ENCODE data around the gene PRKCH.

The PRKCH gene

DNA sequence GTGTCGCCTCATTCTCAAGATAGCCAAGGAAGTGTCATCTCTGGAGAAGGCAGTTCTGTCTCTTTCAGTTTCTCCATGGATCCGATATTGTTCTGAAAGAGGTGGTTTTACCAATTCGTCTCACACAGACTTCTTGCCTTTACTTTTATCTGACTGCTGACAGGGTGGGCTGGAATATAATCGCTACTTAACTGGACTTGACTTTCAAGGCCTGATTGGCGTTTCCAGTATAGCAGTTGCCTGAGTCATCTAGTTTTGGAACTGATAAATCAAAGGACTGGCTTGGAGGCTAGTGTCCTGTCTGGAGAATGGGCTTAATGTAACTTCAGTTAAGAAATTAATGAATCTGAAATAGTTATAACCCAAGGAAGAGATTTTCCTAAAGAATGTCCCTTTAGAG lies 21.6 kb downstream of the PRKCH start:
- Histone ChIP-seq H4K5ac (ENCODE audit: low read length) (no peak overlapping the region), H3K79me1 (ENCODE audit: low read length) (no peaks in the 10 kb centered on the region), H3K36me3 (ENCODE audit: control insufficient read depth, insufficient read depth, low read length) (no peaks in the 10 kb centered on the region), H3K18ac (ENCODE audit: low read length) (no peak overlapping the region), H4K8ac (ENCODE audit: low read depth, low read length) (no peak overlapping the region), H3K4me1 (ENCODE audit: control insufficient read depth, low read depth, low read length) (no peaks in the 10 kb centered on the region), H3K79me2 (ENCODE audit: control insufficient read depth, insufficient read depth, low read length) (no peaks in the 10 kb centered on the region), H3K4ac (ENCODE audit: low read depth, low read length) (no peak overlapping the region), H3K23ac (ENCODE audit: low read length) (no peak overlapping the region), H2BK5ac (ENCODE audit: low read length) (no peak overlapping the region), H3K9ac (ENCODE audit: low read length) (no peak overlapping the region), H3K27ac (ENCODE audit: low read depth, low read length) (no peak overlapping the region), H2BK120ac (ENCODE audit: low read depth, low read length) (no peak overlapping the region), H3K4me2 (ENCODE audit: low read length) (no peak overlapping the region), H2AK5ac (ENCODE audit: low read length) (no peak overlapping the region), H3K27me3 (ENCODE audit: insufficient read depth, low read length, poor library complexity) (no peaks in the 10 kb centered on the region), H2BK15ac (replicated peaks; ENCODE audit: low read depth) (no peak overlapping the region), H3K4me3 (ENCODE audit: low read length) (no peak overlapping the region), H3K56ac (ENCODE audit: low read length) (no peak overlapping the region)
- WGBS (ENCODE audit: extremely low coverage, insufficient coverage, low lambda C conversion rate) = no CpG with 5 or more reads among the region's 5 CpGs
- DNase-seq = no peak

DNA sequence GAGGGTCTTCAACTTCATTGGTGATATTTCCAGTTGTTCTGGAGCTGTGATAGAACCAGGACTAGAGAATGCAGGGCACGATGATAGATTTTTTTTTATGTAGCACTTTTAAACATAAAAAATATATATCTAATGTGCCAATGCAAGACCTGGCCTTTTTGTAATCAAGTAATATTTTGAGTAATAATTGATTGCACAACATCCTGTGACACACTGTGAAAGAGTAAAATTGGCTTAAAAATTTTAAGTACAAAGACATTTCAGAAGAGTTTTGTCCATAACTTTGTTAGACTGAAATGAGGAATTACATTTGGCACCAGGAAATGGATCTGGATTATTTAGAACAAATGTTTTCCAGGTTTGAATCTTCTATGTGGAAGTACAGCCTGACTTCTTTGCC lies 22.1 kb downstream of the PRKCH start:
- Histone ChIP-seq H3K36me3 (ENCODE audit: control insufficient read depth, insufficient read depth, low read length) (no peaks in the 10 kb centered on the region), H4K8ac (ENCODE audit: low read depth, low read length) (no peak overlapping the region), H2BK5ac (ENCODE audit: low read length) (no peak overlapping the region), H3K9ac (ENCODE audit: low read length) (no peak overlapping the region), H3K79me2 (ENCODE audit: control insufficient read depth, insufficient read depth, low read length) (no peaks in the 10 kb centered on the region), H2BK120ac (ENCODE audit: low read depth, low read length) (no peak overlapping the region), H3K56ac (ENCODE audit: low read length) (no peak overlapping the region), H4K5ac (ENCODE audit: low read length) (no peak overlapping the region), H3K79me1 (ENCODE audit: low read length) (no peaks in the 10 kb centered on the region), H3K4ac (ENCODE audit: low read depth, low read length) (no peak overlapping the region), H3K23ac (ENCODE audit: low read length) (no peak overlapping the region), H3K4me1 (ENCODE audit: control insufficient read depth, low read depth, low read length) (no peaks in the 10 kb centered on the region), H3K18ac (ENCODE audit: low read length) (no peak overlapping the region), H3K4me3 (ENCODE audit: low read length) (no peak overlapping the region), H2BK15ac (replicated peaks; ENCODE audit: low read depth) (no peak overlapping the region), H3K4me2 (ENCODE audit: low read length) (no peak overlapping the region), H3K27me3 (ENCODE audit: insufficient read depth, low read length, poor library complexity) (no peaks in the 10 kb centered on the region), H2AK5ac (ENCODE audit: low read length) (no peak overlapping the region), H3K27ac (ENCODE audit: low read depth, low read length) (no peak overlapping the region)
- WGBS (ENCODE audit: extremely low coverage, insufficient coverage, low lambda C conversion rate) = no CpG with 5 or more reads among the region's 1 CpG
- DNase-seq = no peak

DNA sequence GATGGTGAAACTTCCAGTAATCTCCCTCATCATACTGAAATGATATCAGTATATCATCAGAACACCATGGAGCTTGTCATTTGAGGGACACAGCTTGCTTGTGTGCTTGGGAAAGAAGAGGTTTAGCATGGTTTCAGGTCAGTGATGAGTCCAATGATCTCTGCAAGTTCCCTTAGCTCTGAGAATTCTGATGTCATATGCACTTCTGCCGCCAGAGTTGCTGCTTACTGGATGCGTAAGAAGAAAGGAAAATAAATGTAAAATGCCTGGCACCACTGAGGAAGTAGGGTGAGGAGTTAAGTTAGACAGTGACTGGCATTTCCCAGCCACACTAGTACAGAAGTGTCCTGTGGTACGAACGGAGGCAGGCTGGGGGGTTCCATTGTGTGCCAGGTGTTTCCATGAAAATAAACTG lies 22.6 kb downstream of the PRKCH start:
- no peak overlapping the region for H3K18ac ChIP-seq (ENCODE audit: low read length)
- no peak overlapping the region for H3K9ac ChIP-seq (ENCODE audit: low read length)
- no peak overlapping the region for H2AK5ac ChIP-seq (ENCODE audit: low read length)
- no peak overlapping the region for H2BK5ac ChIP-seq (ENCODE audit: low read length)
- no peak overlapping the region for H3K23ac ChIP-seq (ENCODE audit: low read length)
- no peak for DNase-seq
- H3K27ac ChIP-seq (ENCODE audit: low read depth, low read length) = no peak overlapping the region
- H3K4me1 ChIP-seq (ENCODE audit: control insufficient read depth, low read depth, low read length) = no peaks in the 10 kb centered on the region
- H3K4me3 ChIP-seq (ENCODE audit: low read length) = no peak overlapping the region
- H4K5ac ChIP-seq (ENCODE audit: low read length) = no peak overlapping the region
- H2BK15ac ChIP-seq (replicated peaks; ENCODE audit: low read depth) = no peak overlapping the region
- no peaks in the 10 kb centered on the region for H3K79me1 ChIP-seq (ENCODE audit: low read length)
- H3K4me2 ChIP-seq (ENCODE audit: low read length) = no peak overlapping the region
- H4K8ac ChIP-seq (ENCODE audit: low read depth, low read length) = no peak overlapping the region
- H3K36me3 ChIP-seq (ENCODE audit: control insufficient read depth, insufficient read depth, low read length) = no peaks in the 10 kb centered on the region
- H3K27me3 ChIP-seq (ENCODE audit: insufficient read depth, low read length, poor library complexity) = no peaks in the 10 kb centered on the region
- WGBS (ENCODE audit: extremely low coverage, insufficient coverage, low lambda C conversion rate) = no CpG with 5 or more reads among the region's 4 CpGs
- H3K79me2 ChIP-seq (ENCODE audit: control insufficient read depth, insufficient read depth, low read length) = no peaks in the 10 kb centered on the region
- no peak overlapping the region for H2BK120ac ChIP-seq (ENCODE audit: low read depth, low read length)
- H3K4ac ChIP-seq (ENCODE audit: low read depth, low read length) = no peak overlapping the region
- H3K56ac ChIP-seq (ENCODE audit: low read length) = no peak overlapping the region

DNA sequence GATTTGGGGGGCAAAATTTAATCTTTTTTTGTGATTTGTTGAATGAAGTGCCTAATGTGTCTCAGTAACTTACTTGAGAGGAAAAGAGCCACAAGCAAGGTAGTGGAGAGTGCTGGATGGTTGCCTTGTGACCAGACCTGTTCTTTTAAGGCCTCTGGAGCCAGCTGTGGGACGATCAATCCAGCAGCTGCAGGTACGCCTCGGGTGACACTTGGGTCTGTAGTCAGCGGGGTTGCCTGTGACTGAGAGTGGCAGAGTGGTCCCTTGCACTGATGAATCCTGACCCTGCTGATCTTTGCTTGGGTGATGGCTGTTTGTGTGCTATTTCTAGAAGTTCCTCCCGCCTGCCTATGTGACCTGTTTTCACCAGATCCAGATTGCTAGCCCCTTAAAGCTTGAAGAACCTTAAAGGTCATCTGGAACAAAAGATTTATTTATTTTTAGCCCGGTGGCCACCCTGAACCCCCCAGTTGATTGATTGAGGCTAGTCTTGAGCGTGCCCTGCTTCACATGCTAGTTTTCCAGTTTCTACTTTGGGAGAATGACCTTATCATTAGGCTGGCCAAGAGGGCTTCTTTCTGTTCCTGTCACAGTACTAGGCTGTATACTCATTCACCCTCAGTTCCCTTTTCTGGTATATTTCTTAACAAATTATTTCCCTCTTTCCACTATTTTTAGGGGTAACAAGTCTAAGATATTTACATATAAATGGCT lies 23.2 kb downstream of the PRKCH start:
- no peak overlapping the region for H2BK15ac ChIP-seq (replicated peaks; ENCODE audit: low read depth)
- no peaks in the 10 kb centered on the region for H3K27me3 ChIP-seq (ENCODE audit: insufficient read depth, low read length, poor library complexity)
- no peak overlapping the region for H2AK5ac ChIP-seq (ENCODE audit: low read length)
- no CpG with 5 or more reads among the region's 7 CpGs for WGBS (ENCODE audit: extremely low coverage, insufficient coverage, low lambda C conversion rate)
- no peaks in the 10 kb centered on the region for H3K36me3 ChIP-seq (ENCODE audit: control insufficient read depth, insufficient read depth, low read length)
- no peaks in the 10 kb centered on the region for H3K79me1 ChIP-seq (ENCODE audit: low read length)
- no peak for DNase-seq
- no peaks in the 10 kb centered on the region for H3K4me1 ChIP-seq (ENCODE audit: control insufficient read depth, low read depth, low read length)
- no peak overlapping the region for H2BK5ac ChIP-seq (ENCODE audit: low read length)
- no peak overlapping the region for H4K8ac ChIP-seq (ENCODE audit: low read depth, low read length)
- H4K5ac ChIP-seq (ENCODE audit: low read length) = no peak overlapping the region
- no peak overlapping the region for H3K4me3 ChIP-seq (ENCODE audit: low read length)
- no peaks in the 10 kb centered on the region for H3K79me2 ChIP-seq (ENCODE audit: control insufficient read depth, insufficient read depth, low read length)
- H3K4ac ChIP-seq (ENCODE audit: low read depth, low read length) = no peak overlapping the region
- H3K4me2 ChIP-seq (ENCODE audit: low read length) = no peak overlapping the region
- no peak overlapping the region for H3K23ac ChIP-seq (ENCODE audit: low read length)
- H3K27ac ChIP-seq (ENCODE audit: low read depth, low read length) = no peak overlapping the region
- H3K56ac ChIP-seq (ENCODE audit: low read length) = no peak overlapping the region
- no peak overlapping the region for H3K9ac ChIP-seq (ENCODE audit: low read length)
- H3K18ac ChIP-seq (ENCODE audit: low read length) = no peak overlapping the region
- no peak overlapping the region for H2BK120ac ChIP-seq (ENCODE audit: low read depth, low read length)

DNA sequence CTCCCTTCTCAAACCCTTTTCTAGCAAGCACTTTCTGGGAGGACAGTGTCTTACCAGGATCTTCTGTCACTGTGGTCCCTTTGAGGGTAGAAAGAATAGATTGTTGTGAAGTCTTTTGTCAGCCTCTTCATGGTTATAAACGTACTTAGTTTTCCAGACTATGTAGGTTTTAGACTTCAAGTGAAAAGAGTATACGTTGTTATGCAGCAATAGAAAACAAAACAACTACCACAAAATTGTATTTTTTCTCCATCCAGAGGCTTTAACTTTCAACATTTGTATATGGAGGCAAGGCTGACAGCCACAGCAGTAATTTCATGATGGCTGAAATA lies 23.7 kb downstream of the PRKCH start:
- no CpG with 5 or more reads among the region's 2 CpGs for WGBS (ENCODE audit: extremely low coverage, insufficient coverage, low lambda C conversion rate)
- H2BK15ac ChIP-seq (replicated peaks; ENCODE audit: low read depth) = no peak overlapping the region
- no peak overlapping the region for H2AK5ac ChIP-seq (ENCODE audit: low read length)
- no peak overlapping the region for H4K5ac ChIP-seq (ENCODE audit: low read length)
- no peak overlapping the region for H3K9ac ChIP-seq (ENCODE audit: low read length)
- H3K23ac ChIP-seq (ENCODE audit: low read length) = no peak overlapping the region
- no peak overlapping the region for H3K27ac ChIP-seq (ENCODE audit: low read depth, low read length)
- no peak for DNase-seq
- no peaks in the 10 kb centered on the region for H3K79me2 ChIP-seq (ENCODE audit: control insufficient read depth, insufficient read depth, low read length)
- no peak overlapping the region for H3K18ac ChIP-seq (ENCODE audit: low read length)
- H4K8ac ChIP-seq (ENCODE audit: low read depth, low read length) = no peak overlapping the region
- H3K36me3 ChIP-seq (ENCODE audit: control insufficient read depth, insufficient read depth, low read length) = no peaks in the 10 kb centered on the region
- H3K4me2 ChIP-seq (ENCODE audit: low read length) = no peak overlapping the region
- no peaks in the 10 kb centered on the region for H3K27me3 ChIP-seq (ENCODE audit: insufficient read depth, low read length, poor library complexity)
- no peak overlapping the region for H3K4me3 ChIP-seq (ENCODE audit: low read length)
- H3K4me1 ChIP-seq (ENCODE audit: control insufficient read depth, low read depth, low read length) = no peaks in the 10 kb centered on the region
- H3K56ac ChIP-seq (ENCODE audit: low read length) = no peak overlapping the region
- H3K4ac ChIP-seq (ENCODE audit: low read depth, low read length) = no peak overlapping the region
- H2BK120ac ChIP-seq (ENCODE audit: low read depth, low read length) = no peak overlapping the region
- H3K79me1 ChIP-seq (ENCODE audit: low read length) = no peaks in the 10 kb centered on the region
- no peak overlapping the region for H2BK5ac ChIP-seq (ENCODE audit: low read length)

DNA sequence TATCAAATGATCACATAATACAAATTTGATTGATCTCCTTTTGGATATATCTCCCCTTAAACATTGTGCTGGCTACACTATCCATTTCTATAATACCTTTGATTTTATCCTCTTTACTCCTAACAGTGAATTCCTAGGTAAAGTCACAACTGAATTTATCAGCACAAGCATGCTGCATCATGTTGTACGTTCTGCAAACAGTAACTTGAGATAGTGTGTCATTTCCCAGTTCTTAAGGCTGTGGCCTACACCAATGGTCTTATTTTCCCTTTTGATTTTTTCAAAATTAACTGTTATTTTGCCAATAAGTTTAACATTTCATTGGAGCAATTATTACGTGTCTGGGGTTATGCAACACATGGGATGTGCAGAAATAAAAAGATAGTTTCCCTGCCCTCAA lies 24.8 kb downstream of the PRKCH start:
- no peak overlapping the region for H4K8ac ChIP-seq (ENCODE audit: low read depth, low read length)
- H3K4me3 ChIP-seq (ENCODE audit: low read length) = no peak overlapping the region
- H3K4me2 ChIP-seq (ENCODE audit: low read length) = no peak overlapping the region
- H3K27me3 ChIP-seq (ENCODE audit: insufficient read depth, low read length, poor library complexity) = no peaks in the 10 kb centered on the region
- H3K4me1 ChIP-seq (ENCODE audit: control insufficient read depth, low read depth, low read length) = no peaks in the 10 kb centered on the region
- no peak overlapping the region for H2BK120ac ChIP-seq (ENCODE audit: low read depth, low read length)
- no peak overlapping the region for H2AK5ac ChIP-seq (ENCODE audit: low read length)
- H3K4ac ChIP-seq (ENCODE audit: low read depth, low read length) = no peak overlapping the region
- no peak overlapping the region for H2BK5ac ChIP-seq (ENCODE audit: low read length)
- H3K18ac ChIP-seq (ENCODE audit: low read length) = no peak overlapping the region
- H3K56ac ChIP-seq (ENCODE audit: low read length) = no peak overlapping the region
- H4K5ac ChIP-seq (ENCODE audit: low read length) = no peak overlapping the region
- no peaks in the 10 kb centered on the region for H3K79me2 ChIP-seq (ENCODE audit: control insufficient read depth, insufficient read depth, low read length)
- no CpG with 5 or more reads among the region's 2 CpGs for WGBS (ENCODE audit: extremely low coverage, insufficient coverage, low lambda C conversion rate)
- H3K23ac ChIP-seq (ENCODE audit: low read length) = no peak overlapping the region
- no peak overlapping the region for H3K9ac ChIP-seq (ENCODE audit: low read length)
- no peak overlapping the region for H2BK15ac ChIP-seq (replicated peaks; ENCODE audit: low read depth)
- DNase-seq = no peak
- no peak overlapping the region for H3K27ac ChIP-seq (ENCODE audit: low read depth, low read length)
- no peaks in the 10 kb centered on the region for H3K79me1 ChIP-seq (ENCODE audit: low read length)
- no peaks in the 10 kb centered on the region for H3K36me3 ChIP-seq (ENCODE audit: control insufficient read depth, insufficient read depth, low read length)
